Chondrocyte (in vitro differentiated cells): ENCODE data around the gene RBM28. TPM values are rescaled to one million over a fixed set of nuclear protein-coding genes. Genes with fewer than 3 reads are reported as not detected.

Experiments
- DNase-seq: peaks from one replicate; pipeline ENCODE4 v3.0.0; 2021; ENCODE audit warnings: mixed read lengths, low spot score
- H3K27ac Mint-ChIP-seq: one replicate; pipeline ENCODE4 v1.8.0; 2021; ENCODE audit warnings: mild to moderate bottlenecking, moderate library complexity, mixed read lengths; ENCODE audit not compliant: unreplicated experiment
- H3K27me3 Mint-ChIP-seq: 2 replicates; pipeline ENCODE4 v1.8.0; 2021; ENCODE audit warnings: low read depth, mixed read lengths
- H3K36me3 Mint-ChIP-seq: 2 replicates; pipeline ENCODE4 v1.8.0; 2021; ENCODE audit warnings: low read depth, mixed read lengths
- H3K4me1 Mint-ChIP-seq: 2 replicates; pipeline ENCODE4 v1.8.0; 2021; ENCODE audit warnings: low read depth, mild to moderate bottlenecking, mixed read lengths
- H3K4me3 Mint-ChIP-seq: one replicate; pipeline ENCODE4 v1.8.0; 2021; ENCODE audit warnings: mild to moderate bottlenecking, moderate library complexity, mixed read lengths; ENCODE audit not compliant: unreplicated experiment
- H3K9me3 Mint-ChIP-seq: 2 replicates; pipeline ENCODE4 v1.8.0; 2021; ENCODE audit warnings: low read depth, mixed read lengths
- CTCF ChIP-seq: fragments of 200-600 bp; sonication (generic); IDR thresholded peaks from 2 replicates; pipeline ENCODE4 v1.5.0; 2021; ENCODE audit warnings: antibody characterized with exemption, mild to moderate bottlenecking, moderate library complexity
- total RNA-seq: library from RNA; stranded (reverse); gene quantifications from 3 replicates; pipeline ENCODE4 v1.2.1, GENCODE V29; 2021

Gene RBM28
- total RNA-seq, 1 donor from 2014 or later = 35.2 TPM

GRCh38 chr7:128263420-128263819 lies 80.3 kb downstream of the RBM28 start:
- H3K27me3 Mint-ChIP-seq = no peaks in the 10 kb centered on the region
- no peak for TF ChIP-seq CTCF
- peaks cover 41% of the 10 kb centered on the region for H3K4me1 Mint-ChIP-seq
- H3K9me3 Mint-ChIP-seq = no peaks in the 10 kb centered on the region
- H3K36me3 Mint-ChIP-seq = no peaks in the 10 kb centered on the region
- no peak overlapping the region for H3K27ac Mint-ChIP-seq
- no peak for DNase-seq
- H3K4me3 Mint-ChIP-seq = no peak overlapping the region

GRCh38 chr7:128262273-128263028 lies 81.3 kb downstream of the RBM28 start:
- Mint-ChIP-seq H3K4me1 (peaks cover 31% of the 10 kb centered on the region), H3K4me3 (no peak overlapping the region), H3K27me3 (no peaks in the 10 kb centered on the region), H3K27ac (no peak overlapping the region), H3K36me3 (no peaks in the 10 kb centered on the region), H3K9me3 (no peaks in the 10 kb centered on the region)
- DNase-seq = peak; percentile 2
- no peak for TF ChIP-seq CTCF

- no peak overlapping the region for H3K27ac Mint-ChIP-seq
- no peak for TF ChIP-seq CTCF
These were observed 83.5 kb downstream of the RBM28 start for GRCh38 chr7:128260069-128260795.

GRCh38 chr7:128259131-128260061 lies 84.3 kb downstream of the RBM28 start:
- H3K4me1 Mint-ChIP-seq = peaks cover 12% of the 10 kb centered on the region
- no peaks in the 10 kb centered on the region for H3K9me3 Mint-ChIP-seq
- peaks cover 3% of the 10 kb centered on the region for H3K27me3 Mint-ChIP-seq
- DNase-seq = no peak
- no peak overlapping the region for H3K4me3 Mint-ChIP-seq
- no peak for TF ChIP-seq CTCF
- peak overlapping the region; percentile 53 for H3K27ac Mint-ChIP-seq
- peaks cover 4% of the 10 kb centered on the region for H3K36me3 Mint-ChIP-seq

More at GRCh38 chr7:128260069-128260795, 83.5 kb downstream of the RBM28 start:
- Mint-ChIP-seq H3K4me3 (no peak overlapping the region), H3K27me3 (peaks cover 3% of the 10 kb centered on the region), H3K4me1 (peaks cover 12% of the 10 kb centered on the region), H3K9me3 (no peaks in the 10 kb centered on the region), H3K36me3 (peaks cover 4% of the 10 kb centered on the region)
- no peak for DNase-seq

GRCh38 chr7:128257458-128257857 lies 86.2 kb downstream of the RBM28 start:
- peak; percentile 51 for DNase-seq
- TF ChIP-seq CTCF = no peak
- no peak overlapping the region for H3K27ac Mint-ChIP-seq
- peaks cover 6% of the 10 kb centered on the region for H3K27me3 Mint-ChIP-seq
- peaks cover 4% of the 10 kb centered on the region for H3K36me3 Mint-ChIP-seq
- H3K4me1 Mint-ChIP-seq = peaks cover 8% of the 10 kb centered on the region
- no peak overlapping the region for H3K4me3 Mint-ChIP-seq
- H3K9me3 Mint-ChIP-seq = no peaks in the 10 kb centered on the region
